A549 (cell line): ENCODE measurements around the gene KDM4D. TPM values are rescaled to one million over a fixed set of nuclear protein-coding genes. Genes with fewer than 3 reads are reported as not detected.

Experiments
- ATAC-seq, 2 experiments: fragments of 200-7000 bp in 1 of 2; fragments of >200 bp in 1 of 2; cut with Nextera tagmentation in 1 of 2; cut with Tn5 transposase in 1 of 2; 3 replicates each; pipeline versions ENCODE4 v1.8.0 to v1.9.1; 2018 to 2020; ENCODE audit warnings: mild to moderate bottlenecking in 1 of 2, moderate library complexity in 1 of 2
- CTCF ChIA-PET: fragments of 300-600 bp; sonication (Branson Sonifier 250); formaldehyde crosslinking; extraction: SDS; loops from one replicate; lab custom pipeline; 2021; ENCODE audit warnings: antibody characterized with exemption, inconsistent platforms; lab: Yijun Ruan, JAX
- POLR2A ChIA-PET: fragments of 350-600 bp; formaldehyde crosslinking; extraction: SDS; loops from one replicate; lab custom pipeline; 2021; ENCODE audit warnings: antibody characterized with exemption, inconsistent platforms; lab: Yijun Ruan, JAX
- DNase-seq, 2 experiments: peaks; one replicate each; pipeline versions ENCODE4 v3.0.0 to v3.0.0-alpha.2; 2011 to 2016; ENCODE audit warnings: low read depth in 1 of 2, low spot score in 1 of 2
- FAIRE-seq: peaks from 2 replicates; lab custom pipeline; 2011; peaks lifted over from hg19 to GRCh38; lab: Jason Lieb, UNC
- H3K27ac ChIP-seq, 2 experiments: fragments of >200 bp; sonication (Bioruptor Twin); formaldehyde crosslinking; 3 replicates each; pipeline ENCODE4 v1.5.1; 2016 to 2017
- H3K4me1 ChIP-seq: fragments of >200 bp; sonication (Bioruptor Twin); formaldehyde crosslinking; 3 replicates; pipeline ENCODE4 v1.6.1; 2016
- H3K4me2 ChIP-seq: fragments of >200 bp; sonication (Bioruptor Twin); formaldehyde crosslinking; 3 replicates; pipeline ENCODE4 v1.6.1; 2016
- H3K4me3 ChIP-seq: fragments of >200 bp; sonication (Bioruptor Twin); formaldehyde crosslinking; 3 replicates; pipeline ENCODE4 v1.5.1; 2016
- H3K9me3 ChIP-seq: fragments of >200 bp; sonication (Bioruptor Twin); formaldehyde crosslinking; 3 replicates; pipeline ENCODE4 v1.6.1; 2016
- CHD2 ChIP-seq: fragments of 150-350 bp; IDR thresholded peaks from 2 replicates; pipeline ENCODE4 v1.6.1; 2014; ENCODE audit warnings: low read length; ENCODE audit not compliant: partially characterized antibody
- E2F6 ChIP-seq: IDR thresholded peaks from 2 replicates; pipeline ENCODE4 v1.6.1; 2012; ENCODE audit warnings: low read depth, borderline replicate concordance
- EHMT2 ChIP-seq: fragments of 200-600 bp; sonication (generic); IDR thresholded peaks from 2 replicates; pipeline ENCODE4 v1.6.1; 2016; ENCODE audit warnings: antibody characterized with exemption, low read depth, mild to moderate bottlenecking, moderate library complexity
- EP300 ChIP-seq, 2 experiments: fragments of >200 bp; sonication (Bioruptor Twin); formaldehyde crosslinking; IDR thresholded peaks; 2 replicates in 1 of 2; 3 replicates in 1 of 2; pipeline ENCODE4 v1.6.1; 2016 to 2017
- FOSB ChIP-seq: fragments of 250-450 bp; sonication (Bioruptor Pico); IDR thresholded peaks from 2 replicates; pipeline ENCODE4 v1.5.0; 2020; ENCODE audit warnings: mild to moderate bottlenecking, moderate library complexity
- FOSL2 ChIP-seq, 2 experiments: fragments of 450-650 bp in 1 of 2; fragments of >200 bp in 1 of 2; sonication (Bioruptor Twin) in 1 of 2; formaldehyde crosslinking; IDR thresholded peaks; 2 replicates each; pipeline versions ENCODE4 v1.5.0 to v1.6.1; 2016 to 2020; ENCODE audit warnings: mild to moderate bottlenecking in 1 of 2, moderate library complexity in 1 of 2
- HDAC2 ChIP-seq: fragments of 200-600 bp; sonication (generic); IDR thresholded peaks from 2 replicates; pipeline ENCODE4 v1.6.1; 2016
- JUN ChIP-seq, 2 experiments: fragments of >200 bp; sonication (Bioruptor Twin); formaldehyde crosslinking; IDR thresholded peaks; 2 replicates in 1 of 2; 3 replicates in 1 of 2; pipeline ENCODE4 v1.6.1; 2016 to 2017
- JUNB ChIP-seq: fragments of >200 bp; sonication (Bioruptor Twin); formaldehyde crosslinking; IDR thresholded peaks from 2 replicates; pipeline ENCODE4 v1.6.1; 2016
- KDM5A ChIP-seq: fragments of 200-600 bp; sonication (generic); IDR thresholded peaks from 2 replicates; pipeline ENCODE4 v1.6.1; 2016; ENCODE audit warnings: antibody characterized with exemption, mild to moderate bottlenecking
- MAX ChIP-seq: IDR thresholded peaks from 2 replicates; pipeline ENCODE4 v1.6.1; 2012
- MYC ChIP-seq: IDR thresholded peaks from 2 replicates; pipeline ENCODE4 v1.6.1; 2012; ENCODE audit warnings: mild to moderate bottlenecking, inconsistent platforms, low read length, improper control_type of control experiment, borderline replicate concordance
- PBX3 ChIP-seq: IDR thresholded peaks from 2 replicates; pipeline ENCODE4 v1.6.1; 2012
- RARB ChIP-seq: fragments of 250-450 bp; sonication (Bioruptor Pico); IDR thresholded peaks from 2 replicates; pipeline ENCODE4 v1.8.0; 2021; ENCODE audit warnings: mild to moderate bottlenecking, moderate library complexity
- RFX5 ChIP-seq: fragments of 450-650 bp; IDR thresholded peaks from 2 replicates; pipeline ENCODE4 v1.7.1; 2014; ENCODE audit warnings: antibody characterized with exemption, mild to moderate bottlenecking, moderate library complexity
- RNF2 ChIP-seq: fragments of 200-600 bp; sonication (generic); IDR thresholded peaks from 2 replicates; pipeline ENCODE4 v1.6.1; 2016; ENCODE audit warnings: low read depth, mild to moderate bottlenecking, antibody characterized with exemption, moderate library complexity, borderline replicate concordance
- SREBF2 ChIP-seq: fragments of 450-650 bp; IDR thresholded peaks from 2 replicates; pipeline ENCODE4 v1.6.1; 2014; ENCODE audit warnings: mild to moderate bottlenecking, moderate library complexity
- TP53 ChIP-seq: fragments of 250-450 bp; sonication (Bioruptor Pico); IDR thresholded peaks from 2 replicates; pipeline ENCODE4 v1.5.0; 2021; ENCODE audit warnings: mild to moderate bottlenecking, moderate library complexity
- ZC3H11A ChIP-seq: fragments of 450-650 bp; IDR thresholded peaks from 2 replicates; pipeline ENCODE4 v1.6.1; 2014; ENCODE audit warnings: antibody characterized with exemption, mild to moderate bottlenecking
- ZFP36 ChIP-seq: fragments of 450-650 bp; IDR thresholded peaks from 2 replicates; pipeline ENCODE4 v1.6.1; 2014; ENCODE audit warnings: borderline replicate concordance; ENCODE audit not compliant: partially characterized antibody
- ZNF302 ChIP-seq: fragments of 250-450 bp; sonication (Bioruptor Pico); IDR thresholded peaks from 2 replicates; pipeline ENCODE4 v1.9.0; 2021; ENCODE audit warnings: inconsistent platforms, mild to moderate bottlenecking, moderate library complexity
- ZSCAN20 ChIP-seq: fragments of 250-450 bp; sonication (Bioruptor Pico); IDR thresholded peaks from 2 replicates; pipeline ENCODE4 v1.8.0; 2022; ENCODE audit warnings: mild to moderate bottlenecking, moderate library complexity
- WGBS: methylation state at CpG from one replicate; pipeline ENCODE4 v1.1.6; 2017; ENCODE audit errors: missing lambda C conversion rate; 5-methylcytosine and 5-hydroxymethylcytosine counted together
- polyA plus RNA-seq, 4 experiments: library from polyadenylated mRNA; depleted of rRNA in 3 of 4; stranded (reverse); fragments of >200 nt; fragmentation: RNase III in 1 of 4; extraction: RNeasy Plus Mini Kit Qiagen cat#74134 plus additional on column Dnase treatment in 1 of 4; gene quantifications; 2 replicates in 3 of 4; 3 replicates in 1 of 4; pipeline ENCODE4 v1.2.3, GENCODE V29; 2011 to 2017
- TF ChIP-seq, protein P1 (sequence below): fragments of 450-650 bp; IDR thresholded peaks from 2 replicates; pipeline ENCODE4 v1.6.1; 2014; ENCODE audit warnings: antibody characterized with exemption
- TF ChIP-seq, protein P2 (sequence below): fragments of >200 bp; sonication (Bioruptor Twin); formaldehyde crosslinking; IDR thresholded peaks from 3 replicates; pipeline ENCODE4 v1.6.1; 2016

The KDM4D gene
- polyA plus RNA-seq, 2 of the 4 experiments (the other 2 are of a cell fraction), result 0.58 to 1.1 TPM

- no peak for TF ChIP-seq MAX
- TF ChIP-seq FOSL2 (IDR thresholded peaks at IDR 0.05), result no peak
- no peak for TF ChIP-seq FOSL2 (CRISPR knock-in tag; IDR thresholded peaks at IDR 0.05)
- TF ChIP-seq ZC3H11A, result no peak
- no peak for TF ChIP-seq FOSB (CRISPR knock-in tag)
- Histone ChIP-seq H3K4me3 (no peak overlapping the region), H3K4me1 (no peaks in the 10 kb centered on the region), H3K9me3 (no peaks in the 10 kb centered on the region), H3K4me2 (no peak overlapping the region), H3K27ac (no peak overlapping the region)
- DNase-seq (no peak), ATAC-seq (no peak), FAIRE-seq (no peak)
- ChIA-PET POLR2A (no interaction called here), CTCF (interaction anchor here (0.7 to 1.5 kb wide), 3 partner anchors 11 to 319 kb away, joined by 3 read pairs; no protein-coding TSS in a partner anchor)
- 66% methylated on average over 4 of the region's 4 CpGs for WGBS
Observed at GRCh38 chr11:94941131-94941530, 32.4 kb upstream of the KDM4D start.

- CTCF ChIA-PET, result no interaction called here
- ATAC-seq (no peak), DNase-seq (no peak), FAIRE-seq (no peak)
- Histone ChIP-seq H3K4me2 (no peak overlapping the region), H3K4me1 (no peaks in the 10 kb centered on the region), H3K4me3 (no peak overlapping the region), H3K9me3 (no peaks in the 10 kb centered on the region), H3K27ac (no peak overlapping the region)
- WGBS, result 49% methylated on average over 4 of the region's 4 CpGs
- POLR2A ChIA-PET, result no interaction called here
- TF ChIP-seq KDM5A (no peak), JUN (IDR thresholded peaks at IDR 0.05) (no peak), EP300 (IDR thresholded peaks at IDR 0.05) (no peak), ZC3H11A (no peak), ZFP36 (no peak), JUNB (no peak), EHMT2 (no peak), RNF2 (no peak), MYC (no peak), FOSB (CRISPR knock-in tag) (no peak), E2F6 (no peak), RARB (no peak), ZNF302 (CRISPR knock-in tag) (no peak)
Observed at GRCh38 chr11:94946812-94947211, 26.7 kb upstream of the KDM4D start.

- FAIRE-seq, result no peak
- POLR2A ChIA-PET, result interaction anchor here (0.7 kb wide), 1 partner anchor 15 kb away, joined by 4 read pairs; no protein-coding TSS in a partner anchor
- H3K9me3 ChIP-seq, result no peaks in the 10 kb centered on the region
- DNase-seq, result no peak
- H3K27ac ChIP-seq, result no peak overlapping the region
- ATAC-seq, result no peak
- H3K4me1 ChIP-seq, result no peaks in the 10 kb centered on the region
- H3K4me3 ChIP-seq, result no peak overlapping the region
- no peak for TF ChIP-seq E2F6
- TF ChIP-seq SREBF2, result no peak
- no peak for TF ChIP-seq RFX5
- no peak for TF ChIP-seq CHD2
- TF ChIP-seq, protein P1, sequence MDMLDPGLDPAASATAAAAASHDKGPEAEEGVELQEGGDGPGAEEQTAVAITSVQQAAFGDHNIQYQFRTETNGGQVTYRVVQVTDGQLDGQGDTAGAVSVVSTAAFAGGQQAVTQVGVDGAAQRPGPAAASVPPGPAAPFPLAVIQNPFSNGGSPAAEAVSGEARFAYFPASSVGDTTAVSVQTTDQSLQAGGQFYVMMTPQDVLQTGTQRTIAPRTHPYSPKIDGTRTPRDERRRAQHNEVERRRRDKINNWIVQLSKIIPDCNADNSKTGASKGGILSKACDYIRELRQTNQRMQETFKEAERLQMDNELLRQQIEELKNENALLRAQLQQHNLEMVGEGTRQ, result no peak
- TF ChIP-seq ZNF302 (CRISPR knock-in tag), result no peak
- no peak for TF ChIP-seq HDAC2
- no peak for TF ChIP-seq PBX3
- no peak for TF ChIP-seq EHMT2
- no peak for TF ChIP-seq ZSCAN20 (CRISPR knock-in tag)
- TF ChIP-seq, protein P2, sequence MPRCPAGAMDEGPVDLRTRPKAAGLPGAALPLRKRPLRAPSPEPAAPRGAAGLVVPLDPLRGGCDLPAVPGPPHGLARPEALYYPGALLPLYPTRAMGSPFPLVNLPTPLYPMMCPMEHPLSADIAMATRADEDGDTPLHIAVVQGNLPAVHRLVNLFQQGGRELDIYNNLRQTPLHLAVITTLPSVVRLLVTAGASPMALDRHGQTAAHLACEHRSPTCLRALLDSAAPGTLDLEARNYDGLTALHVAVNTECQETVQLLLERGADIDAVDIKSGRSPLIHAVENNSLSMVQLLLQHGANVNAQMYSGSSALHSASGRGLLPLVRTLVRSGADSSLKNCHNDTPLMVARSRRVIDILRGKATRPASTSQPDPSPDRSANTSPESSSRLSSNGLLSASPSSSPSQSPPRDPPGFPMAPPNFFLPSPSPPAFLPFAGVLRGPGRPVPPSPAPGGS, result no peak
- no peak for TF ChIP-seq RNF2
- TF ChIP-seq TP53 (CRISPR knock-in tag), result no peak
- CTCF ChIA-PET, result no interaction called here
- WGBS, result 42% methylated on average over 4 of the region's 4 CpGs
- no peak overlapping the region for H3K4me2 ChIP-seq
Observed at GRCh38 chr11:94948070-94948617, 25.4 kb upstream of the KDM4D start.
